A673 (cell line): ENCODE results near the gene SCARB1. TPM values are rescaled to one million over a fixed set of nuclear protein-coding genes. Genes with fewer than 3 reads are reported as not detected.

Experiments used
- BruUV-seq: library from RNA; stranded (reverse); fragments of 400-500 nt; replicated peaks from 2 replicates; lab custom pipeline; 2021; lab: Mats Ljungman, UMichigan
- CTCF ChIA-PET: fragments of 300-600 bp; sonication (Branson Sonifier 250); formaldehyde crosslinking; loops from one replicate; lab custom pipeline; 2022; ENCODE audit warnings: antibody characterized with exemption; lab: Charles Lee
- POLR2A ChIA-PET: fragments of 300-600 bp; sonication (Branson Sonifier 250); formaldehyde crosslinking; loops from one replicate; lab custom pipeline; 2022; ENCODE audit warnings: antibody characterized with exemption; ENCODE audit not compliant: low non-redundant PET; lab: Charles Lee
- DNase-seq: peaks from one replicate; pipeline ENCODE4 v3.0.0-alpha.2; 2015; ENCODE audit warnings: low spot score
- H3K27ac ChIP-seq: fragments of 200-600 bp; sonication (generic); 2 replicates; pipeline ENCODE4 v1.5.1; 2016; ENCODE audit warnings: mixed run types, low read depth, mild to moderate bottlenecking, mixed read lengths, antibody characterized with exemption, low read length; ENCODE audit not compliant: poor library complexity, severe bottlenecking
- H3K27me3 ChIP-seq: fragments of 200-600 bp; sonication (generic); replicated peaks from 2 replicates; pipeline ENCODE4 v1.6.1; 2017; ENCODE audit warnings: mixed run types, low read depth, mild to moderate bottlenecking, mixed read lengths, antibody characterized with exemption, low read length; ENCODE audit not compliant: insufficient read depth, poor library complexity
- H3K36me3 ChIP-seq: fragments of 200-600 bp; sonication (generic); 2 replicates; pipeline ENCODE4 v1.6.1; 2016; ENCODE audit warnings: mixed run types, mild to moderate bottlenecking, mixed read lengths, antibody characterized with exemption, low read length; ENCODE audit not compliant: insufficient read depth, poor library complexity, severe bottlenecking
- H3K4me1 ChIP-seq: fragments of 200-600 bp; sonication (generic); 2 replicates; pipeline ENCODE4 v1.6.1; 2017; ENCODE audit warnings: mixed run types, mild to moderate bottlenecking, mixed read lengths, antibody characterized with exemption, low read length; ENCODE audit not compliant: insufficient read depth, poor library complexity, severe bottlenecking
- H3K4me3 ChIP-seq: fragments of 200-600 bp; sonication (generic); 2 replicates; pipeline ENCODE4 v1.5.1; 2016; ENCODE audit warnings: low read depth, mixed run types, mild to moderate bottlenecking, mixed read lengths, low read length; ENCODE audit not compliant: poor library complexity, severe bottlenecking
- H3K9me3 ChIP-seq: fragments of 200-600 bp; sonication (generic); 2 replicates; pipeline ENCODE4 v1.6.1; 2016; ENCODE audit warnings: mixed run types, low read depth, mild to moderate bottlenecking, mixed read lengths, antibody characterized with exemption, low read length; ENCODE audit not compliant: poor library complexity, severe bottlenecking
- CTCF ChIP-seq: fragments of 300-800, 200-600 bp; sonication (generic); conservative IDR thresholded peaks from 2 replicates; pipeline ENCODE4 v1.5.1; 2017; ENCODE audit warnings: low read depth, mild to moderate bottlenecking, antibody characterized with exemption, low read length, moderate library complexity, mixed read lengths
- EZH2 ChIP-seq: fragments of 200-600 bp; sonication (generic); IDR thresholded peaks from 2 replicates; pipeline ENCODE4 v1.6.1; 2017; ENCODE audit warnings: borderline replicate concordance, low read depth, mild to moderate bottlenecking, mixed read lengths, antibody characterized with exemption, low read length; ENCODE audit not compliant: poor library complexity, severe bottlenecking
- intact Hi-C: fragments of 100-400 bp; cut with micrococcal nuclease; formaldehyde crosslinking; loops from one replicate; pipeline ENCODE4 v1.10.0; 2022; ENCODE audit not compliant: unreplicated experiment
- total RNA-seq: library from RNA; stranded (reverse); gene quantifications from 2 replicates; pipeline ENCODE4 v1.2.3, GENCODE V29; 2021

SCARB1 gene
- total RNA-seq, 1 experiment from 2014 or later, result 74.6 TPM

DNA sequence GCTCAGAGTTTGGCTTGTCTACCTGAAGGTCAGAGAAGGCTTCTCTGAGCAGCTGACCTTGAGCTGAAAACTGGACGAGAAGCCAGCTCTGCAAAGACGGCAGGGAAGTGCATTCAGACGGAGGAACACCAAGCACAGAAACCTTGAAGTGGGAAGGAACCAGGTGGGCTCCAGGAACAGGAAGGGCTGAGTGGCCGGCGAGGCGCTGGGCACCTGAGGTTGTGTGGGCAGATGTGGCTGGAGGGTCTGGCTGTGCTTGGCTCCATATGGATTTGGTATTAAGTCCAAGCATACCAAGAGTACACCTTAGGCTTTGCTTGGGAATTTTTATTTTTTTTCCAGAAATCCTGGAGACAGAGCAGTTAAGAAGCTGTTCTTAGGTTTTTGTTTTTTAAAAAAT lies 130.6 kb downstream of the SCARB1 start:
- Histone ChIP-seq H3K9me3 (no peaks in the 10 kb centered on the region), H3K4me1 (peaks cover 18% of the 10 kb centered on the region), H3K27ac (no peak overlapping the region), H3K36me3 (no peaks in the 10 kb centered on the region), H3K4me3 (no peak overlapping the region), H3K27me3 (no peaks in the 10 kb centered on the region)
- CTCF ChIA-PET, result no interaction called here
- no peak for TF ChIP-seq CTCF
- no peak for TF ChIP-seq EZH2
- no peak for DNase-seq
- intact Hi-C loops, result no loop called here
- BruUV-seq, result no TSS peak
- POLR2A ChIA-PET, result no interaction called here

GRCh38 chr12:124732275-124733075 lies 131.2 kb downstream of the SCARB1 start:
- intact Hi-C loops, result no loop called here
- DNase-seq, result no peak
- no TSS peak for BruUV-seq
- Histone ChIP-seq H3K36me3 (no peaks in the 10 kb centered on the region), H3K27me3 (no peaks in the 10 kb centered on the region), H3K27ac (no peak overlapping the region), H3K9me3 (no peaks in the 10 kb centered on the region), H3K4me1 (peaks cover 18% of the 10 kb centered on the region), H3K4me3 (no peak overlapping the region)
- CTCF ChIA-PET, result no interaction called here
- POLR2A ChIA-PET, result no interaction called here
- TF ChIP-seq CTCF (no peak), EZH2 (no peak)

- BruUV-seq, result no TSS peak
- intact Hi-C loops, result no loop called here
- CTCF ChIA-PET, result no interaction called here
- no peaks in the 10 kb centered on the region for H3K9me3 ChIP-seq
- H3K4me1 ChIP-seq, result peaks cover 18% of the 10 kb centered on the region
- DNase-seq, result no peak
- no peak overlapping the region for H3K27ac ChIP-seq
- TF ChIP-seq EZH2 (no peak), CTCF (no peak)
- POLR2A ChIA-PET, result no interaction called here
- H3K27me3 ChIP-seq, result no peaks in the 10 kb centered on the region
- no peaks in the 10 kb centered on the region for H3K36me3 ChIP-seq
- no peak overlapping the region for H3K4me3 ChIP-seq
Measured at GRCh38 chr12:124731869-124732268, 131.8 kb downstream of the SCARB1 start.
